Measurements from ENCODE around the gene PFKFB2.

GRCh38 chr1:207021876-207022596 is 31.0 kb upstream of the PFKFB2 start:
- TF ChIP-seq, protein P1, sequence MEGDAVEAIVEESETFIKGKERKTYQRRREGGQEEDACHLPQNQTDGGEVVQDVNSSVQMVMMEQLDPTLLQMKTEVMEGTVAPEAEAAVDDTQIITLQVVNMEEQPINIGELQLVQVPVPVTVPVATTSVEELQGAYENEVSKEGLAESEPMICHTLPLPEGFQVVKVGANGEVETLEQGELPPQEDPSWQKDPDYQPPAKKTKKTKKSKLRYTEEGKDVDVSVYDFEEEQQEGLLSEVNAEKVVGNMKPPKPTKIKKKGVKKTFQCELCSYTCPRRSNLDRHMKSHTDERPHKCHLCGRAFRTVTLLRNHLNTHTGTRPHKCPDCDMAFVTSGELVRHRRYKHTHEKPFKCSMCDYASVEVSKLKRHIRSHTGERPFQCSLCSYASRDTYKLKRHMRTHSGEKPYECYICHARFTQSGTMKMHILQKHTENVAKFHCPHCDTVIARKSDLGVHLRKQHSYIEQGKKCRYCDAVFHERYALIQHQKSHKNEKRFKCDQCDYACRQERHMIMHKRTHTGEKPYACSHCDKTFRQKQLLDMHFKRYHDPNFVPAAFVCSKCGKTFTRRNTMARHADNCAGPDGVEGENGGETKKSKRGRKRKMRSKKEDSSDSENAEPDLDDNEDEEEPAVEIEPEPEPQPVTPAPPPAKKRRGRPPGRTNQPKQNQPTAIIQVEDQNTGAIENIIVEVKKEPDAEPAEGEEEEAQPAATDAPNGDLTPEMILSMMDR (IDR thresholded peaks at IDR 0.05), result no peak
- TF ChIP-seq POLR2A (IDR thresholded peaks at IDR 0.05), result no peak
